Thoracic aorta (tissue), 2 donors: ENCODE measurements around the gene MADD. TPM values are rescaled to one million over a fixed set of nuclear protein-coding genes. Genes with fewer than 3 reads are reported as not detected.

ENCODE experiments used
- ATAC-seq: fragments of 150-250 bp; one replicate; pipeline ENCODE4 v1.8.0; 2017; ENCODE audit warnings: low read depth; ENCODE audit not compliant: insufficient number of reproducible peaks, low FRiP score
- DNase-seq: peaks from one replicate; pipeline ENCODE4 v3.0.0-alpha.2; 2020; ENCODE audit warnings: low spot score
- H3K27ac ChIP-seq, 2 donors: fragments of 200-600 bp; sonication (generic); 1 replicate in 1 of 2; 2 replicates in 1 of 2; pipeline ENCODE4 v1.5.1; 2016; ENCODE audit warnings: mild to moderate bottlenecking in 2 of 2, moderate library complexity in 2 of 2
- H3K27me3 ChIP-seq: fragments of 200-600 bp; sonication (generic); replicated peaks from 2 replicates; pipeline ENCODE4 v1.6.0; 2016; ENCODE audit warnings: mild to moderate bottlenecking; ENCODE audit not compliant: insufficient read depth
- H3K36me3 ChIP-seq: fragments of 200-600 bp; sonication (generic); one replicate; pipeline ENCODE4 v1.5.1; 2016
- H3K4me1 ChIP-seq, 2 donors: fragments of 200-600 bp; sonication (generic); 1 replicate in 1 of 2; 2 replicates in 1 of 2; pipeline versions ENCODE4 v1.5.1 to v1.6.0; 2016; ENCODE audit warnings: low read depth in 2 of 2, mild to moderate bottlenecking in 1 of 2; ENCODE audit not compliant: control insufficient read depth in 1 of 2
- H3K4me3 ChIP-seq: fragments of 200-600 bp; sonication (generic); 2 replicates; pipeline ENCODE4 v1.5.1; 2016; ENCODE audit warnings: mild to moderate bottlenecking
- H3K9me3 ChIP-seq: fragments of 200-600 bp; sonication (generic); 2 replicates; pipeline ENCODE4 v1.5.1; 2016
- total RNA-seq, 2 donors: library from RNA; depleted of rRNA; stranded (reverse); fragments of >200 nt; gene quantifications; one replicate each; pipeline versions ENCODE4 v1.1.0 to v1.2.3, GENCODE V29; 2016
- TF ChIP-seq, protein P1 (sequence below): fragments of 200-600 bp; sonication (generic); IDR thresholded peaks from one replicate; pipeline ENCODE4 v1.5.1; 2019; ENCODE audit warnings: antibody characterized with exemption

Gene MADD
- total RNA-seq, 2 donors from 2014 or later, result 58.9 to 74.3 TPM

- Histone ChIP-seq H3K36me3 (peaks cover 35% of the 10 kb centered on the region), H3K27me3 (no peaks in the 10 kb centered on the region), H3K4me3 (no peak overlapping the region), H3K4me1 (peaks cover 0 to 8% of the 10 kb centered on the region in 2 donors), H3K9me3 (no peaks in the 10 kb centered on the region), H3K27ac (peak overlapping the region in 1 of 2 donors; percentile 17)
- TF ChIP-seq, protein P1, sequence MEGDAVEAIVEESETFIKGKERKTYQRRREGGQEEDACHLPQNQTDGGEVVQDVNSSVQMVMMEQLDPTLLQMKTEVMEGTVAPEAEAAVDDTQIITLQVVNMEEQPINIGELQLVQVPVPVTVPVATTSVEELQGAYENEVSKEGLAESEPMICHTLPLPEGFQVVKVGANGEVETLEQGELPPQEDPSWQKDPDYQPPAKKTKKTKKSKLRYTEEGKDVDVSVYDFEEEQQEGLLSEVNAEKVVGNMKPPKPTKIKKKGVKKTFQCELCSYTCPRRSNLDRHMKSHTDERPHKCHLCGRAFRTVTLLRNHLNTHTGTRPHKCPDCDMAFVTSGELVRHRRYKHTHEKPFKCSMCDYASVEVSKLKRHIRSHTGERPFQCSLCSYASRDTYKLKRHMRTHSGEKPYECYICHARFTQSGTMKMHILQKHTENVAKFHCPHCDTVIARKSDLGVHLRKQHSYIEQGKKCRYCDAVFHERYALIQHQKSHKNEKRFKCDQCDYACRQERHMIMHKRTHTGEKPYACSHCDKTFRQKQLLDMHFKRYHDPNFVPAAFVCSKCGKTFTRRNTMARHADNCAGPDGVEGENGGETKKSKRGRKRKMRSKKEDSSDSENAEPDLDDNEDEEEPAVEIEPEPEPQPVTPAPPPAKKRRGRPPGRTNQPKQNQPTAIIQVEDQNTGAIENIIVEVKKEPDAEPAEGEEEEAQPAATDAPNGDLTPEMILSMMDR, result no peak
- ATAC-seq (no peak), DNase-seq (no peak)
Observed at GRCh38 chr11:47329987-47330931, 60.3 kb downstream of the MADD start.

DNA sequence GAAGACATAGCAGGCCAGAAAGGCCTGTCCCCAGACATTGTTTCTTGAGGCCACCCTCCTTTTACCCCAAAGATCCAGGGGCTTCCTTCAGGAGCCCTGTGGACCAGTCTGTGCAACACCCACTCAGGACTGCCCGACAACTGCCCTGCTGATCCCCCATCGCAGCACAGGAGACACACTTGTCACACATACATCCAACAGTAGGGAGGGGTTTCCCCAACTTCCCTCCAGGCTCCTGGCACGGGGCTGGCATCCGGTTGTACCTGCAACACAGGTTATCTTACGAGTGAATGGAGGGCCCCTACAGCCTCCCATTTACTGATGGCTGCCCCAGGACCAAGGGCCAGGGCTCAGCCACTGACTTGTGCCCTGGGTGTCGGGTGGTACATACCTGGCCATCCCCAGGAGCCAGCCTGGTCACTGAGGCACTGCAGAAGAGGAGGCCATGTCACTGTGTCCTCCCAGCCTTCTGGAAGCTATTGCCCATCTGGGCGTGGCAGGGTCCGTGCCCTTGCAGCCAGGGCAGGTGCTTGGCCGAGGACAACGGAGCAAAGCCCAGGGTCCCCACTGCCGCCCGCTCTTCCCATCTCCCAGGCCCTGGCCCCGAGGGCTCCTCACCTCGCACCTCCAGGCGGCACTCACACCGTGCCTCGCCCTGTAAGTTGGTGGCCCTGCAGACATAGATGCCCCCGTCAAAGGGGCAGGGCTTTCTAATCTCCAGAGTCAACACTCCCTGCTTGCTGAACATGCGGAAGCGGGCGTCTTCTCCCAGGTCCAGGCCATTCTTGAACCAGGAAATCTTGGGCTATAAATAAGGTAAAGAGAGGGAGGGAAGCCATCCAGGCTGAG is 61.7 kb downstream of the MADD start:
- no peak overlapping the region for H3K4me3 ChIP-seq
- no peak overlapping the region for H3K27ac ChIP-seq
- ATAC-seq (no peak), DNase-seq (no peak)
- peaks cover 23% of the 10 kb centered on the region for H3K36me3 ChIP-seq
- H3K4me1 ChIP-seq, result peaks cover 0 to 8% of the 10 kb centered on the region in 2 donors
- no peaks in the 10 kb centered on the region for H3K9me3 ChIP-seq
- H3K27me3 ChIP-seq, result no peaks in the 10 kb centered on the region
- TF ChIP-seq, protein P1, result no peak

- no peaks in the 10 kb centered on the region for H3K9me3 ChIP-seq
- H3K27me3 ChIP-seq, result no peaks in the 10 kb centered on the region
- peaks cover 17% of the 10 kb centered on the region for H3K36me3 ChIP-seq
- DNase-seq, result no peak
- TF ChIP-seq, protein P1, result no peak
- no peak overlapping the region for H3K4me3 ChIP-seq
- peaks cover 0 to 8% of the 10 kb centered on the region in 2 donors for H3K4me1 ChIP-seq
- no peak overlapping the region for H3K27ac ChIP-seq
- ATAC-seq, result no peak
Observed at GRCh38 chr11:47332303-47332711, 62.4 kb downstream of the MADD start.

DNA sequence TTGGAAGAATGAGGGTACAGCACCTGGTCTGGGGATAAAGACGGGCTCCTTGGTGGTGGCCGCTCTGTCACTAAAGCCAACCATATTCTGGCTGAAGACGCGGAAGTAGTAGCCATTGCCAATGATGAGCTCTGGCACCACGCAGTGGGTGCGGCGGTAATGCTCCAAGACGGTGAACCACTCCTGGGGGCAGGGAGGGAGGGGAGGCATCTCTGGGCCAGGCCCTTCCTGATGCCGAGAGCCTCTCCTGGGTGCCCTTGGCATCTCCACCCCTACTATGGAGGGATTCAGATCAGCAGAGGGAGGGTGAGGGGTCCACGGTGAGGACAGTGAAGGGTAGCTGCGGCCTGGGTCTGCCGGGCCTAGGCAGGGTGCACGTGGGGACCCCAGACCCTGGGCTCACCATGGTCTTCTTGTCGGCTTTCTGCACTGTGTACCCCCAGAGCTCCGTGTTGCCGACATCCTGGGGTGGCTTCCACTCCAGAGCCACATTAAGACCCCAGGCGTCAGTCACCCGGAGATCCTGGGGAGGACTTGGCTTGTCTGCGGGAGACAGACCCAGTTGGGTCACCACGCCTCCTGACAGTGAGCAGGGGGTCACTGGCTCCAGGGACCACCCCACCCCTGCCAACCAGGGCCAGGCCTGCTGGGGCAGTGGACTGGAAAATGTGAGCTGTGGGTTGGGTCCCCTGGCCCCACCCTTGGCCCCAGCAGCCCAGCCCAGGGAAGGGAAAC is 63.0 kb downstream of the MADD start:
- no peak overlapping the region for H3K27ac ChIP-seq
- H3K9me3 ChIP-seq, result no peaks in the 10 kb centered on the region
- peaks cover 0 to 8% of the 10 kb centered on the region in 2 donors for H3K4me1 ChIP-seq
- H3K27me3 ChIP-seq, result no peaks in the 10 kb centered on the region
- no peak overlapping the region for H3K4me3 ChIP-seq
- DNase-seq (no peak), ATAC-seq (no peak)
- peaks cover 10% of the 10 kb centered on the region for H3K36me3 ChIP-seq
- TF ChIP-seq, protein P1, result no peak
